ENCODE data around the gene ADAM12. TPM values are rescaled to one million over a fixed set of nuclear protein-coding genes. Genes with fewer than 3 reads are reported as not detected.

Gene ADAM12
- total RNA-seq, 1 donor from 2014 or later: 100 TPM

GRCh38 chr10:126417220-126417825 is 29.0 kb upstream of the ADAM12 start:
- no peaks in the 10 kb centered on the region for H3K79me2 ChIP-seq (ENCODE audit: insufficient read depth, low read length)
- H3K27ac ChIP-seq (ENCODE audit: low read depth, low read length): no peak overlapping the region
- no peak overlapping the region for H3K9ac ChIP-seq (ENCODE audit: low read length)
- no peak overlapping the region for H3K4me3 ChIP-seq (ENCODE audit: insufficient read depth, low read depth, low read length)
- DNase-seq (ENCODE audit: low read depth) (no peak), FAIRE-seq (no peak)
- H3K4me1 ChIP-seq (ENCODE audit: insufficient read depth, low read length): peaks cover 13% of the 10 kb centered on the region
- no peaks in the 10 kb centered on the region for H3K36me3 ChIP-seq (ENCODE audit: insufficient read depth, low read length)
- no peak overlapping the region for H3K4me2 ChIP-seq (ENCODE audit: low read length)
- no peak overlapping the region for H3K27ac Mint-ChIP-seq (ENCODE audit: unreplicated experiment)
- no peaks in the 10 kb centered on the region for H3K27me3 ChIP-seq (ENCODE audit: insufficient read depth, low read length)
- H3K4me3 Mint-ChIP-seq (ENCODE audit: unreplicated experiment): no peak overlapping the region
- peaks cover 5% of the 10 kb centered on the region for H3K9me3 Mint-ChIP-seq (ENCODE audit: unreplicated experiment)
- H3K36me3 Mint-ChIP-seq (ENCODE audit: low read depth, unreplicated experiment): peaks cover 4% of the 10 kb centered on the region
- H3K9me3 ChIP-seq (ENCODE audit: insufficient read depth, low read depth, low read length): peaks cover 3% of the 10 kb centered on the region
- peaks cover 17% of the 10 kb centered on the region for H3K4me1 Mint-ChIP-seq (ENCODE audit: low read depth, unreplicated experiment)
- H2AFZ ChIP-seq (ENCODE audit: low read depth, low read length): no peak overlapping the region
- H3K27me3 Mint-ChIP-seq (ENCODE audit: low read depth, unreplicated experiment): no peaks in the 10 kb centered on the region
- TF ChIP-seq EZH2 (IDR thresholded peaks at IDR 0.05; ENCODE audit: insufficient read depth, low read length) (no peak), CTCF (IDR thresholded peaks at IDR 0.05; ENCODE audit: insufficient read depth, low read depth, low read length) (no peak)
- H4K20me1 ChIP-seq (ENCODE audit: insufficient read depth, low read length): no peaks in the 10 kb centered on the region

GRCh38 chr10:126409821-126410220 is 21.5 kb upstream of the ADAM12 start:
- Mint-ChIP-seq H3K27me3 (ENCODE audit: low read depth, unreplicated experiment) (peaks cover 2% of the 10 kb centered on the region), H3K27ac (ENCODE audit: unreplicated experiment) (no peak overlapping the region), H3K4me1 (ENCODE audit: low read depth, unreplicated experiment) (peaks cover 18% of the 10 kb centered on the region), H3K36me3 (ENCODE audit: low read depth, unreplicated experiment) (peaks cover under 1% of the 10 kb centered on the region), H3K4me3 (ENCODE audit: unreplicated experiment) (no peak overlapping the region), H3K9me3 (ENCODE audit: unreplicated experiment) (no peaks in the 10 kb centered on the region)
- H3K36me3 ChIP-seq (ENCODE audit: insufficient read depth, low read length): no peaks in the 10 kb centered on the region
- H3K9ac ChIP-seq (ENCODE audit: low read length): no peak overlapping the region
- TF ChIP-seq EZH2 (IDR thresholded peaks at IDR 0.05; ENCODE audit: insufficient read depth, low read length): no peak
- H3K4me3 ChIP-seq (ENCODE audit: insufficient read depth, low read depth, low read length): no peak overlapping the region
- H3K27me3 ChIP-seq (ENCODE audit: insufficient read depth, low read length): no peaks in the 10 kb centered on the region
- no peak overlapping the region for H2AFZ ChIP-seq (ENCODE audit: low read depth, low read length)
- H3K27ac ChIP-seq (ENCODE audit: low read depth, low read length): no peak overlapping the region
- H3K9me3 ChIP-seq (ENCODE audit: insufficient read depth, low read depth, low read length): no peaks in the 10 kb centered on the region
- no peak overlapping the region for H3K4me2 ChIP-seq (ENCODE audit: low read length)
- DNase-seq (ENCODE audit: low read depth) (no peak), FAIRE-seq (no peak)
- H3K4me1 ChIP-seq (ENCODE audit: insufficient read depth, low read length): no peaks in the 10 kb centered on the region
- no peaks in the 10 kb centered on the region for H3K79me2 ChIP-seq (ENCODE audit: insufficient read depth, low read length)
- H4K20me1 ChIP-seq (ENCODE audit: insufficient read depth, low read length): no peaks in the 10 kb centered on the region

- no peak overlapping the region for H3K27ac ChIP-seq (ENCODE audit: low read depth, low read length)
- no peaks in the 10 kb centered on the region for H4K20me1 ChIP-seq (ENCODE audit: insufficient read depth, low read length)
- H3K4me2 ChIP-seq (ENCODE audit: low read length): no peak overlapping the region
- H3K4me1 Mint-ChIP-seq (ENCODE audit: low read depth, unreplicated experiment): peaks cover 18% of the 10 kb centered on the region
- H3K36me3 ChIP-seq (ENCODE audit: insufficient read depth, low read length): no peaks in the 10 kb centered on the region
- no peaks in the 10 kb centered on the region for H3K9me3 ChIP-seq (ENCODE audit: insufficient read depth, low read depth, low read length)
- peaks cover 2% of the 10 kb centered on the region for H3K27me3 Mint-ChIP-seq (ENCODE audit: low read depth, unreplicated experiment)
- no peaks in the 10 kb centered on the region for H3K36me3 Mint-ChIP-seq (ENCODE audit: low read depth, unreplicated experiment)
- DNase-seq (ENCODE audit: low read depth): no peak
- no peak for TF ChIP-seq EZH2 (IDR thresholded peaks at IDR 0.05; ENCODE audit: insufficient read depth, low read length)
- no peak for TF ChIP-seq CTCF (IDR thresholded peaks at IDR 0.05; ENCODE audit: insufficient read depth, low read depth, low read length)
- H3K9ac ChIP-seq (ENCODE audit: low read length): no peak overlapping the region
- no peak overlapping the region for H3K27ac Mint-ChIP-seq (ENCODE audit: unreplicated experiment)
- no peaks in the 10 kb centered on the region for H3K27me3 ChIP-seq (ENCODE audit: insufficient read depth, low read length)
- H3K4me1 ChIP-seq (ENCODE audit: insufficient read depth, low read length): no peaks in the 10 kb centered on the region
- no peak overlapping the region for H3K4me3 Mint-ChIP-seq (ENCODE audit: unreplicated experiment)
- no peaks in the 10 kb centered on the region for H3K79me2 ChIP-seq (ENCODE audit: insufficient read depth, low read length)
- H2AFZ ChIP-seq (ENCODE audit: low read depth, low read length): no peak overlapping the region
- H3K9me3 Mint-ChIP-seq (ENCODE audit: unreplicated experiment): no peaks in the 10 kb centered on the region
- FAIRE-seq: no peak
- no peak overlapping the region for H3K4me3 ChIP-seq (ENCODE audit: insufficient read depth, low read depth, low read length)
These were observed 20.8 kb upstream of the ADAM12 start for GRCh38 chr10:126408953-126409641.

All from astrocyte (in vitro differentiated cells and primary cell).